DMS 273 treated with DMSO at 0.1 percent for 48 hours (cell line): ENCODE data around the gene ABCB11.
A peak's percentile ranks its signal among the peaks of the same experiment; 100 is the strongest.

ENCODE experiments used
- DNase-seq: peaks from one replicate; lab custom pipeline; 2025; lab: John Stamatoyannopoulos, UW

Gene ABCB11

GRCh38 chr2:168974428-168974827, 56.7 kb downstream of the ABCB11 start:
- DNase-seq, result no peak

GRCh38 chr2:168971261-168971660, 59.9 kb downstream of the ABCB11 start:
- no peak for DNase-seq

GRCh38 chr2:168970711-168971233, 60.4 kb downstream of the ABCB11 start:
- DNase-seq, result no peak

GRCh38 chr2:168969865-168970264, 61.3 kb downstream of the ABCB11 start:
- DNase-seq, result no peak

GRCh38 chr2:168968342-168968741, 62.8 kb downstream of the ABCB11 start:
- no peak for DNase-seq

- no peak for DNase-seq
Observed at GRCh38 chr2:168964251-168964807, 66.8 kb downstream of the ABCB11 start.

- no peak for DNase-seq
Observed at GRCh38 chr2:168962636-168963035, 68.5 kb downstream of the ABCB11 start.

GRCh38 chr2:168961450-168962229, 69.5 kb downstream of the ABCB11 start:
- peak; percentile 26 for DNase-seq

- no peak for DNase-seq
Observed at GRCh38 chr2:168956392-168956791, 74.7 kb downstream of the ABCB11 start.

GRCh38 chr2:168955321-168955720, 75.8 kb downstream of the ABCB11 start:
- no peak for DNase-seq

- DNase-seq, result no peak
Observed at GRCh38 chr2:168954256-168954655, 76.9 kb downstream of the ABCB11 start.

GRCh38 chr2:168952424-168952823, 78.7 kb downstream of the ABCB11 start:
- DNase-seq, result no peak

- no peak for DNase-seq
Observed at GRCh38 chr2:168951871-168952270, 79.3 kb downstream of the ABCB11 start.

GRCh38 chr2:168949324-168949723, 81.8 kb downstream of the ABCB11 start:
- no peak for DNase-seq

- no peak for DNase-seq
Observed at GRCh38 chr2:168948621-168949212, 82.4 kb downstream of the ABCB11 start.

GRCh38 chr2:168945508-168945907, 85.6 kb downstream of the ABCB11 start:
- no peak for DNase-seq

- DNase-seq, result no peak
Observed at GRCh38 chr2:168944065-168944464, 87.1 kb downstream of the ABCB11 start.

GRCh38 chr2:168941297-168941696, 89.8 kb downstream of the ABCB11 start:
- no peak for DNase-seq

GRCh38 chr2:168939918-168940317, 91.2 kb downstream of the ABCB11 start:
- DNase-seq, result no peak

GRCh38 chr2:168939061-168939460, 92.1 kb downstream of the ABCB11 start:
- no peak for DNase-seq

GRCh38 chr2:168935810-168936581, 95.1 kb downstream of the ABCB11 start:
- no peak for DNase-seq

- no peak for DNase-seq
Observed at GRCh38 chr2:168934826-168935225, 96.3 kb downstream of the ABCB11 start.
